HG02571 (cell line): ENCODE measurements around the gene SLC23A1.
A peak's percentile ranks its signal among the peaks of the same experiment; 100 is the strongest.

Source experiments
- ATAC-seq: cut with Tn5 transposase; IDR thresholded peaks from one replicate; pipeline ENCODE4 v1.9.1; 2021; ENCODE audit warnings: mild to moderate bottlenecking, moderate library complexity; ENCODE audit not compliant: unreplicated experiment

The SLC23A1 gene

DNA sequence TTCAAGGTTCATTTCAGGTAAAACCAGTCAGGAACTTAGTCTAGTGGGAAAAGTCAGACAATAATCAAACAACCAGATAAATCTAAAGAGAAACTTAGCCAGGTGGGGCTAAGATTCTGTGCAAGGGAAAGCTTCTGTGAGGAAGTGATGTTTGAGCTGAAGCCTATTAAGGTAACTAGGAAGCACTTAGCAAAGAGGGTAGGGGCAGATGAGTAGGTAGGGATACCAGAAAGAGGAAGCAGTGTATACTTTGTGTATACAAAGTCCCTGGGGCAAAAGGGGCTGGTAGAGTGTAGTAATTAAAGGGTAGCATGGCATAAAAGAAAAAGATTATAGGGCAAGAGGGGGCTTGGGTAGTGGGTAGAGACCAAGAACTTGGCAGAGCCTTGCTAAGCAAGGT is 24.4 kb upstream of the SLC23A1 start:
- no peak for ATAC-seq

DNA sequence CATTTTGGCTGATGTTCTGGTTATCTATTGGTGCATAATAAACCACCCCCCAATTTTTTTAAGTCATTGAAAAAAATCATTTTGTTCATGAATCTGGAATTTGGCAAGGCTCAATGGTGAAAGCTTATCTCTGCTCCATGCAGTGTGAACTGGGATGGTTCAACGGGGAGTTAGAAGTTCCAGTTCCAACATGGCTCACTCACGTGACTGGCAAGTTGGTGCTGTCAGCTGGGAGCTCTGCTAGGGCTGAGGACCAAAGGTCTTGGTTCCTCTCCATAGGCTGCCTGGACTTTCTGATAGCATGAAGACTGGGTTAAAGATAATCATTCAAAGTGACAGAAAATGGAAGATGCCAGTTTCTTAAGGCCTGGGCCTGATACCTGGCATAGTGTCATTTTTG is 23.9 kb upstream of the SLC23A1 start:
- no peak for ATAC-seq

- no peak for ATAC-seq
Observed at GRCh38 chr5:139404484-139404840, 21.4 kb upstream of the SLC23A1 start.

DNA sequence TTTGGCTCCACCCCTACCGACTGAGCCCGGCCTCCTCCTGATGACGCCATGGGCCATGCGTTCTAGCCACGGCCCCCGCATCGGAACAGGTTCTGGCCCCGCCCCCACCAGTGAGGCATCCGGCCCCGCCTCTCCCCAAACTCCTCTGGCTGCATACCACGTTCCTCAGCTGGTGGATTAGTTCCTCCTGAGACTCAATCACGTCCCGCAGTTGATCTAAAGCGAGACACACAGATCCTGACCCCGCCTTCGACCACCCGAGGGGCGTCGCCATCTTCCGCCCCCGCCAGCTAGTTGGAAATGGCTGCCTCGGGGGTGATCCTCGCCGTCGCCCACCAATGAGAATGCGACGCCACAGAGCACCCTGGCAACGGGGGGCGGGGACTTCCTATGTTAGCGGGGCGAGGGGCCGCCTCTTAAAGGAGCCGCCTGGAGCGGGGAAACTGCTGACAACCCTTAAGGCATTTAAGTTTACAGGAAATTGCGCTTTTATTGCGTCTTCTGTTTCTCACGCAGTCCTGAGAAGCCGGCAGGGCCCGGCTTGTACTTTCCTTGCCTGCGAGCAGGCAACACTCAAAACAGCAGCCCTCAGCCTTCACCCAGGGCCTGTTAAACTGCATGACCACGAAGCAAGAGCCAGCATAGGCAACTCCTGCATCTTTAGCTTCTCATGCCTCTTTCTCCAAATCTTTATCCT is 20.8 kb upstream of the SLC23A1 start, which contains the start of gene SPATA24:
Gene SPATA24, minus strand, starts transcription at position 303 of the 697 bp plus-strand sequence. Its CDS starts 29 bp downstream, at position 274.
- peak; percentile 79 for ATAC-seq

- no peak for ATAC-seq
Observed at GRCh38 chr5:139403418-139403786, 20.3 kb upstream of the SLC23A1 start.

GRCh38 chr5:139402561-139403158 is 19.6 kb upstream of the SLC23A1 start:
- ATAC-seq = no peak

GRCh38 chr5:139401546-139401945 is 18.4 kb upstream of the SLC23A1 start:
- ATAC-seq = no peak

DNA sequence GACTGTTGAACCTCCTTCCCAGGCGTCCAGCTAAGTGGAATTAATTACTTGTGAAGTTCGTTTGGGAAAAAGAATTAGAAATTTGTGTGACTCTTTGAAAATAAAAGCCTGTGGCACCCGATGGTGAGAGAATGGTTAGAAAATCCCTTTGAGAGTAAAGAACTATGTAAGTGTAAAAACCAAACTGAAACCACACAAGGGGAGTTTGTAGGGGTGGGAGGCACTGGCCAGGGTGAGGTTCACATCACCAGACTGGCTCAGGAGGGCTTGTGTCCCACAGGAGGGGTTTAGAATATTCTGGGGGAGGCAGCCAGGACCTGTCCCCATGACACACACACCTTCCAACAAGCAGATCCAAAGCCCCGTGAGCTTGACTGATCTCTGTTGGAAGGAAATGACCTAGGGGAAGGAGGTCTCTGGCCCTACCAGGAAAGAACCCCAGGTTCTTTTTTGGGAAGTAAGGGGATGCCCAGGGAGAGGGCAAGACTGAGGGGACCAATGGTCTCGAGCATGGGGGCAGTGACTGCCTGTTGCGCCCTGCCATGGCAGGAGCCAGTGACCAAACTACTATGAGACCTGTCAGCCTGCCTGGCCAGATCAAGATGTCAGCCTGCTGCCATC is 16.5 kb upstream of the SLC23A1 start:
- peak; percentile 32 for ATAC-seq

GRCh38 chr5:139397921-139398320 is 14.8 kb upstream of the SLC23A1 start:
- no peak for ATAC-seq

DNA sequence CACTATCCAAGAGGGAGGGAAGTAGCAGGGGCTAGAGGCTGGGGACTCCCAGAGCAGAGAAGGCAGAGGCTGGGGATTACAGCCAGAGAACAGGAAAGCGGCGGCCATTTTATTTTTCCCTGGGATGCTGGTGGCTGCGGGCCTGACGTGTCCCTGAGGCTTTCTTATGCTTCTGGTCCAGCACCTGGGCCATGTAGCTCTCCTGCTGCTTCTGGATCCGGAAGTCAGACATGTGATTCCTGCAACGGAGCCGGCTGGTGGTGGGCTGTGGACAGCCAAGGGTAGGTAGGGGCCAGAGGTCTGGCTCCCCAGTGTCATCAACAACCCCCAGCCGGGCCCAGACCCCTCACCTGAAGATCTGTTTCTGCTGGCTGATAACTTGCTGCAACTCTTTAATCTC is 13.6 kb upstream of the SLC23A1 start:
- ATAC-seq = no peak

DNA sequence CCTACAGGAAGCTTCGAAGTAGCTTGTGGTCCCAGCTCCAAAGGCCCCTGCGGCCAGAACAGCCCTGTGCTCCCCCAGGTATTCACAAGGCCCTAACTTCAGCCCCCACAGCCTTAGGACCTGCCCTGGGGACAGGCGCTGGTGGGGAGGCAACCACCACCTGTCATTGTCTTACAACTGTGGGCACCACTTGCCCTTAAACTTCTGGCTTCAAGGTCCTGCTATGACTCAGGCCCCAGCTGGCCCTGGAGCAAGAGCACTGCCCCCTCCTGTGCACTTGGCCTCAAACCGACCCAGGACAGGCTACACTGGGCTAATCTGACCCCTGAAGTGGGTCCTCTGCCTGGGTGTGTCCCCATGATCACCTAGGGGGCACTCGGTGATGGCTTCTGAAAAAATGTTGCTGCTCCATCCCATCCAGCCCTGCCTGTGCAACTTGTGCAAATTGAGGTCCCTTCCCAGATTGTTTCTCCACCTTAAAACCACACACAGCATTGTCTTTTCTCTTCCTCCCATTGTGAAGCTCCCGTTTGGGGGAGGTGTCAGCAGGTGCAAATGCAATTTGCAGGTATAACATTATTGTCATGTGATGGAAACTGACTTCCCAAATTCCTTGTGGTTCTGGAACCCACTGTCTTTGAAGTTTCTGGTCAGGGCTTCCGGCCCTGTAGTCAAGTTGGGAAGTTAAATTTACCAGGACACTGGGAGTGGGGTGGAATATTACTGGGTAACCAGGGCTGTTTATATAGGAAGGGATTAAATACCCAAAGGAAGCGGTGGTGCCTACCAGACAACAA is 12.9 kb upstream of the SLC23A1 start:
- ATAC-seq = no peak

- no peak for ATAC-seq
Observed at GRCh38 chr5:139394654-139395566, 11.8 kb upstream of the SLC23A1 start, which contains the start of gene PROB1. PROB1 (minus strand) TSS chr5:139395104; CDS start chr5:139395081, 23 bp downstream.

DNA sequence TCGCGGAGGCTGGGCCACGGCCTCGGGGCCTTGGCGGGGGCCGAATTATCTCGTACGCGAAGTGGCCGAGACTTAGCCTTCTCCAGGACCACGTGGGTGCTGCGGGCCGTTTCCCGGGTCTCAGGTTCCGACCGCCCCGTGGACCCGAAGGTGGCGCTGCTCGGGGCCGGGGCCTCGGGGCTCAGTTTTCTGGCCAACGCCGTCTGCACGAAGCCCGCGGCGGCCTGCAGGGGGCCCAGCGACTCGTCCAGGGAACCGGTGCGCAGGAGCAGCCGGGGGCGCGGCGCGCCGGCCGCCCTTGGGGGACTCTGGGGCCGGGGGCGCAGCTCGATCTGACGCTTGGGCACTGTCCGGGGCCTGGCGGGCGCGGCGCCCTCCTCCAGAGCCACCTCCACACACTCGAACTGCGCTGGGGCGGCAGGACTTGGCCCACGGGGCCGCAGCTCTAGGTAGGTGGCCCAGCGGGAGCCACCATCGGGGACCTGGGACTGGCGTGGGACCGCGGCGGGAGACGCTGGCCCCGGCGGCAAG is 11.1 kb upstream of the SLC23A1 start:
- no peak for ATAC-seq

GRCh38 chr5:139393497-139394122 is 10.5 kb upstream of the SLC23A1 start:
- ATAC-seq = no peak

GRCh38 chr5:139392678-139393496 is 9.8 kb upstream of the SLC23A1 start:
- peak; percentile 44 for ATAC-seq

DNA sequence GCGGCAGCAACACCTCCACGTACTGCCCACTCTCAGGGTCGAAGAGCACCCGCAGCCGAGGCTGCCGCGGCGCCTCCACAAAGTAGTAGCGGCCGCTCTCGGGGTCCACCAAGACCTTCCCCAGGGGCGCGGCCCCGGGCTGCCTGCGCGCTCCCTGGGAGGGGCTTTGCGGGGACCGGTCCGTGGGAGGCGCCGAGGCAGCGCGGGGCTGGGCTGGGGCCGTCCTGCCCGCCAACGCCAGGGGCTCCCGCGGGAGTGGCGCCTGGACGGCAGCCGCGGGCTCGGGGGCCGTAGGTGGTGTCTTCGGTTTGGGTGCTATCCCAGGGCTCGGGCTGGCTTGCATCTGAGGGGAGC is 9.2 kb upstream of the SLC23A1 start:
- no peak for ATAC-seq

GRCh38 chr5:139391570-139392323 is 8.7 kb upstream of the SLC23A1 start:
- ATAC-seq = peak; percentile 1
